OCI-LY1 (cell line): ENCODE measurements around the gene LIPG.

ENCODE experiments used
- H2AFZ ChIP-seq: fragments of 200-600 bp; sonication (generic), shearing (Covaris generic); 2 replicates; pipeline ENCODE4 v1.6.0; 2014; ENCODE audit warnings: antibody characterized with exemption, mild to moderate bottlenecking, low read length
- H3F3A ChIP-seq: fragments of 200-600 bp; sonication (generic), shearing (Covaris generic); 2 replicates; pipeline ENCODE4 v1.6.0; 2014; ENCODE audit warnings: mild to moderate bottlenecking, antibody characterized with exemption, low read length, moderate library complexity; ENCODE audit not compliant: insufficient read depth
- H3K27ac ChIP-seq: fragments of 200-600 bp; sonication (generic); 2 replicates; pipeline ENCODE4 v1.5.1; 2014; ENCODE audit warnings: low read length, mixed run types, mild to moderate bottlenecking, low read depth; ENCODE audit not compliant: poor library complexity, severe bottlenecking
- H3K27me3 ChIP-seq: fragments of 200-600 bp; sonication (generic); 2 replicates; pipeline ENCODE4 v1.6.0; 2014; ENCODE audit warnings: antibody characterized with exemption, mild to moderate bottlenecking, low read length, moderate library complexity; ENCODE audit not compliant: insufficient read depth
- H3K36me3 ChIP-seq: fragments of 200-600 bp; sonication (generic); 2 replicates; pipeline ENCODE4 v1.6.1; 2014; ENCODE audit warnings: mild to moderate bottlenecking, antibody characterized with exemption, low read length, moderate library complexity, mixed read lengths; ENCODE audit not compliant: insufficient read depth
- H3K4me1 ChIP-seq: fragments of 200-600 bp; sonication (generic); 2 replicates; pipeline ENCODE4 v1.5.1; 2014; ENCODE audit warnings: mild to moderate bottlenecking, low read length, moderate library complexity; ENCODE audit not compliant: insufficient read depth, severe bottlenecking
- H3K4me2 ChIP-seq: fragments of 200-600 bp; sonication (generic), shearing (Covaris generic); 2 replicates; pipeline ENCODE4 v1.6.1; 2014; ENCODE audit warnings: low read length
- H3K4me3 ChIP-seq: fragments of 200-600 bp; sonication (generic); 2 replicates; pipeline ENCODE4 v1.5.1; 2014; ENCODE audit warnings: low read length, low read depth, mild to moderate bottlenecking, mixed read lengths; ENCODE audit not compliant: poor library complexity, severe bottlenecking
- H3K79me2 ChIP-seq: fragments of 200-600 bp; shearing (Covaris generic); 2 replicates; pipeline ENCODE4 v1.6.1; 2016; ENCODE audit warnings: mixed run types, low read length, mixed read lengths; ENCODE audit not compliant: insufficient read depth
- H3K9ac ChIP-seq: fragments of 200-600 bp; sonication (generic), shearing (Covaris generic); 2 replicates; pipeline ENCODE4 v1.6.1; 2014; ENCODE audit warnings: mild to moderate bottlenecking, low read length, mixed read lengths
- H3K9me2 ChIP-seq: fragments of 200-600 bp; sonication (generic), shearing (Covaris generic); 2 replicates; pipeline ENCODE4 v1.6.1; 2014; ENCODE audit warnings: low read depth, mild to moderate bottlenecking, low read length, mixed read lengths
- H3K9me3 ChIP-seq: fragments of 200-600 bp; shearing (Covaris generic); 2 replicates; pipeline ENCODE4 v1.6.1; 2014; ENCODE audit warnings: low read length, mixed read lengths
- H4K20me1 ChIP-seq: fragments of 200-600 bp; sonication (generic), shearing (Covaris generic); 2 replicates; pipeline ENCODE4 v1.6.0; 2016; ENCODE audit warnings: mild to moderate bottlenecking, low read length; ENCODE audit not compliant: insufficient read depth
- EZH2 ChIP-seq: fragments of 200-600 bp; sonication (generic), shearing (Covaris generic); IDR thresholded peaks from 2 replicates; pipeline ENCODE4 v1.8.0; 2017; ENCODE audit warnings: borderline replicate concordance, mixed run types, mild to moderate bottlenecking, antibody characterized with exemption, low read length, moderate library complexity, mixed read lengths
- TF ChIP-seq, protein P1 (sequence below): fragments of 200-600 bp; sonication (generic), shearing (Covaris generic); IDR thresholded peaks from 2 replicates; pipeline ENCODE4 v1.5.1; 2017; ENCODE audit warnings: mild to moderate bottlenecking, antibody characterized with exemption, low read length, moderate library complexity, mixed read lengths

Gene LIPG

GRCh38 chr18:49628881-49629795 is 67.3 kb downstream of the LIPG start:
- Histone ChIP-seq H3K4me2 (no peak overlapping the region), H3K9me3 (no peaks in the 10 kb centered on the region), H3K27ac (no peak overlapping the region), H3K9ac (no peak overlapping the region), H4K20me1 (no peaks in the 10 kb centered on the region), H3K27me3 (0 out of 2 replicates have a peak, but pooled peaks cover 7% of the 10 kb centered on the region), H3K4me3 (no peak overlapping the region), H3K4me1 (no peaks in the 10 kb centered on the region), H3K9me2 (no peaks in the 10 kb centered on the region), H3K36me3 (no peaks in the 10 kb centered on the region), H3K79me2 (no peaks in the 10 kb centered on the region), H2AFZ (no peak overlapping the region), H3F3A (no peaks in the 10 kb centered on the region)
- no peak for TF ChIP-seq EZH2
- TF ChIP-seq, protein P1, sequence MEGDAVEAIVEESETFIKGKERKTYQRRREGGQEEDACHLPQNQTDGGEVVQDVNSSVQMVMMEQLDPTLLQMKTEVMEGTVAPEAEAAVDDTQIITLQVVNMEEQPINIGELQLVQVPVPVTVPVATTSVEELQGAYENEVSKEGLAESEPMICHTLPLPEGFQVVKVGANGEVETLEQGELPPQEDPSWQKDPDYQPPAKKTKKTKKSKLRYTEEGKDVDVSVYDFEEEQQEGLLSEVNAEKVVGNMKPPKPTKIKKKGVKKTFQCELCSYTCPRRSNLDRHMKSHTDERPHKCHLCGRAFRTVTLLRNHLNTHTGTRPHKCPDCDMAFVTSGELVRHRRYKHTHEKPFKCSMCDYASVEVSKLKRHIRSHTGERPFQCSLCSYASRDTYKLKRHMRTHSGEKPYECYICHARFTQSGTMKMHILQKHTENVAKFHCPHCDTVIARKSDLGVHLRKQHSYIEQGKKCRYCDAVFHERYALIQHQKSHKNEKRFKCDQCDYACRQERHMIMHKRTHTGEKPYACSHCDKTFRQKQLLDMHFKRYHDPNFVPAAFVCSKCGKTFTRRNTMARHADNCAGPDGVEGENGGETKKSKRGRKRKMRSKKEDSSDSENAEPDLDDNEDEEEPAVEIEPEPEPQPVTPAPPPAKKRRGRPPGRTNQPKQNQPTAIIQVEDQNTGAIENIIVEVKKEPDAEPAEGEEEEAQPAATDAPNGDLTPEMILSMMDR: peak; percentile 25; the same call in 1 of the 2 replicates

GRCh38 chr18:49630246-49630699 is 68.4 kb downstream of the LIPG start:
- no peak overlapping the region for H3K9ac ChIP-seq
- H3K27ac ChIP-seq: no peak overlapping the region
- no peaks in the 10 kb centered on the region for H3F3A ChIP-seq
- H4K20me1 ChIP-seq: no peaks in the 10 kb centered on the region
- no peaks in the 10 kb centered on the region for H3K4me1 ChIP-seq
- H3K4me2 ChIP-seq: no peak overlapping the region
- no peak overlapping the region for H3K4me3 ChIP-seq
- H3K9me2 ChIP-seq: no peaks in the 10 kb centered on the region
- no peak for TF ChIP-seq EZH2
- TF ChIP-seq, protein P1: no peak
- no peaks in the 10 kb centered on the region for H3K36me3 ChIP-seq
- H2AFZ ChIP-seq: no peak overlapping the region
- no peaks in the 10 kb centered on the region for H3K9me3 ChIP-seq
- no peaks in the 10 kb centered on the region for H3K79me2 ChIP-seq
- 0 out of 2 replicates have a peak, but pooled peaks cover 7% of the 10 kb centered on the region for H3K27me3 ChIP-seq

DNA sequence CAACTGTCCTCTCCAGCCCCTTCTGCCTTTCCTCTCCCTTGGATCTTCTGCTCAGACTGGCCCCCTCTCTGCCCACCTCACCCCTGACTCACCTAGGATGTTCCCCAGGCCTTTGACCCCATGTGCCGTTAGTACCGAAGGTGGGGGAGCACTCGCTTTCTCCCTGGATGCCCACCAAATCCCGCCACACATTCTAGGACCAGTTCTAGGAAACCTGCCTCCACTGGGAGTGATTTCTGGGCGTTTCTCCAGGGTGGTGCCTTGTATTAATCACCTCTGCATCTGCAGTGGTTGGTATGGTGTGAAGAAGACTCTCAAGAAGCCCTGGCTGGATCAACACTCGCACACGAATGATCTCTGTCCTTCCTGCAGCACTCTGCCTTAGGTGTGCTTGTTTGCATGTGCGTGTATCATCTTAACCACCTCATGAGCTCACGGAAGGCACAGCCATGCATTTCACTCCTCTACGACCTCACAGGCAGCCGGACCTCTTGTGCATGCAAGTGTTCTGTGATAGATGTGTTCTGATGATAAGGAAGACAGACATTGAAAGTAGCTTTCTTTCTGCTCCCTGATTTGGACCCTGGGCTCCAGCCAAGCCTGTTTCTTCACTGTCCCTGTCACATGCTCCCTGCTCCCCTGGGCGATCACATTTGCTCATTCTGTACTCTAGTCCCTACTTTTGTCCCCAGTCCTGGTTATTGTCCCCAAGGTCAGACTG is 69.4 kb downstream of the LIPG start:
- no peak overlapping the region for H3K9ac ChIP-seq
- no peaks in the 10 kb centered on the region for H3K9me3 ChIP-seq
- no peaks in the 10 kb centered on the region for H3K4me1 ChIP-seq
- H2AFZ ChIP-seq: no peak overlapping the region
- no peaks in the 10 kb centered on the region for H3K79me2 ChIP-seq
- no peaks in the 10 kb centered on the region for H3F3A ChIP-seq
- H3K27ac ChIP-seq: no peak overlapping the region
- no peaks in the 10 kb centered on the region for H3K36me3 ChIP-seq
- TF ChIP-seq EZH2: no peak
- TF ChIP-seq, protein P1: no peak
- no peak overlapping the region for H3K4me3 ChIP-seq
- 0 out of 2 replicates have a peak, but pooled peaks cover 7% of the 10 kb centered on the region for H3K27me3 ChIP-seq
- H3K9me2 ChIP-seq: no peaks in the 10 kb centered on the region
- H3K4me2 ChIP-seq: no peak overlapping the region
- H4K20me1 ChIP-seq: no peaks in the 10 kb centered on the region
